Measurements from ENCODE around the gene FRZB.

DNA sequence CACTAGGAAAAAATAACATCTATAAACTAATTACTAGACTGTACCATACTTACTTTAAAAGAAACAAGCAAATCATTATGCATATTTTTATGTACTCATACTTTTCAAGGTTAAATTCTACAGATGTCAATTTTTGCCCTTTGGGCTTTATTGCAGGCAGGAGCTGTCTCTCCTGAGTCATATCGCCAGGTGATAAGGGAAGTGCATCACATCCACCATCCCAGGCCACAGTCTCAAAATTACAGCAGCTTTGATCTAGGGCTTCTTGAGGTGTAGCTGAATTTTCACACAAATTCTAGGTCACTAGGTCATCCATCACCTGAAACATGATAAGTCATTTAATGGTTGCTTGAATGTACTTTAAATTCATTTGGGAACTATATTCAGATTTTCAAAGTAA lies 38.4 kb upstream of the FRZB start:
- no peak for TF ChIP-seq JUN (CRISPR knock-in tag; IDR thresholded peaks at IDR 0.05)
- TF ChIP-seq ZZZ3 (CRISPR knock-in tag; IDR thresholded peaks at IDR 0.05; ENCODE audit: borderline replicate concordance), result no peak

All from HepG2 (cell line).